Thyroid gland (tissue), 4 donors: Measurements from ENCODE around the gene GIPC1.

Experiments
- CTCF ChIP-seq, 6 experiments: fragments of 200-600 bp in 3 of 6; fragments of 450-650 bp in 3 of 6; sonication (generic) in 3 of 6; IDR thresholded peaks; one replicate each; pipeline ENCODE4 v1.5.1; 2016 to 2019; ENCODE audit warnings: antibody characterized with exemption in 6 of 6, mild to moderate bottlenecking in 2 of 6, inconsistent platforms in 1 of 6, moderate library complexity in 1 of 6
- POLR2A ChIP-seq, 2 donors: fragments of 450-650 bp; IDR thresholded peaks; one replicate each; pipeline ENCODE4 v1.6.1; 2017; ENCODE audit warnings: antibody characterized with exemption in 2 of 2, mild to moderate bottlenecking in 2 of 2, moderate library complexity in 1 of 2

- TF ChIP-seq CTCF (IDR thresholded peaks at IDR 0.05), result no peak
- TF ChIP-seq POLR2A (IDR thresholded peaks at IDR 0.05), result no peak
Measured at GRCh38 chr19:14525729-14526128, 29.8 kb upstream of the GIPC1 start.
